OCI-LY3 (cell line): ENCODE data around the gene LIMS4.
"Not testable (repeated sequence)": the region's sequence is repeated elsewhere in the genome, so short reads cannot be mapped to it uniquely, and the experiment has no call there.

Experiments used
- H2AFZ ChIP-seq: fragments of 200-600, 300-600 bp; shearing (Covaris generic); 2 replicates; pipeline ENCODE4 v1.6.0; 2014; ENCODE audit warnings: antibody characterized with exemption, low read depth, low read length
- H3K27ac ChIP-seq: fragments of 200-600, 300-600 bp; sonication (generic); 2 replicates; pipeline ENCODE4 v1.5.1; 2014; ENCODE audit warnings: mild to moderate bottlenecking, low read length, moderate library complexity, mixed read lengths
- H3K27me3 ChIP-seq: fragments of 200-600, 300-600 bp; sonication (generic); 2 replicates; pipeline ENCODE4 v1.6.1; 2014; ENCODE audit warnings: low read depth, low read length, mixed read lengths
- H3K36me3 ChIP-seq: fragments of 200-600, 300-600 bp; sonication (generic); replicated peaks from 2 replicates; pipeline ENCODE3; 2014; ENCODE audit warnings: low read depth, low read length, mixed read lengths
- H3K4me1 ChIP-seq: fragments of 300-600, 200-600 bp; sonication (generic); 2 replicates; pipeline ENCODE4 v1.6.1; 2014; ENCODE audit warnings: low read length, mixed read lengths
- H3K4me2 ChIP-seq: fragments of 200-600, 300-600 bp; sonication (generic); 2 replicates; pipeline ENCODE4 v1.6.1; 2014; ENCODE audit warnings: low read length, mixed read lengths
- H3K4me3 ChIP-seq: fragments of 300-600, 200-600 bp; sonication (generic); 2 replicates; pipeline ENCODE4 v1.5.1; 2014; ENCODE audit warnings: antibody characterized with exemption, mild to moderate bottlenecking, low read length, moderate library complexity
- H3K79me2 ChIP-seq: fragments of 300-600, 200-600 bp; shearing (Covaris generic); 2 replicates; pipeline ENCODE4 v1.6.1; 2014; ENCODE audit warnings: mild to moderate bottlenecking, low read length, mixed read lengths
- H3K9ac ChIP-seq: fragments of 300-600, 200-600 bp; shearing (Covaris generic); 2 replicates; pipeline ENCODE4 v1.6.0; 2014; ENCODE audit warnings: mild to moderate bottlenecking, low read length, moderate library complexity
- H3K9me3 ChIP-seq: fragments of 200-600, 300-600 bp; shearing (Covaris generic); 2 replicates; pipeline ENCODE4 v1.6.1; 2014; ENCODE audit warnings: low read length, mixed read lengths; ENCODE audit not compliant: insufficient read depth
- H4K20me1 ChIP-seq: fragments of 200-600, 300-600 bp; sonication (generic); 2 replicates; pipeline ENCODE4 v1.6.1; 2016; ENCODE audit warnings: low read length, mixed read lengths; ENCODE audit not compliant: insufficient read depth

The LIMS4 gene

DNA sequence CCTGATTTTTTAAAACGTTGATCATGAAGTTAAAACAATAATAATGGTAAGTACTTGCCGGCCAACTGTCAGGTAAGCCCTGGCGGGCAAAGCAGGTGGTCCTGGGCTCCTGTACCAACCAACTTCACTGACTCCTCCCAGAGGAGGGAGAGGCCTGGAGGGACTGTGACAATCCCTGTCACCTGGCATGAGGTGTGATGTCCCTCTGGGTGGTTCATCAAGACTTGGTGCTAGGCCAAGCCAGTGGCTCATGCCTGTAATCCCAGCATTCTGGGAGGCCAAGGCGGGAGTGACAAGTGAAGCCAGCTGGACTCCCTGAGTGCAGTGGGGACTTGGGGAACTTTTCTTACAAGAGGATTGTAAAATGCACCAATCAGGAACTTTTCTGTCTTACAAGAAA lies 48.2 kb downstream of the LIMS4 start:
- not testable (repeated sequence) for H3K9me3 ChIP-seq, H4K20me1 ChIP-seq, H3K9ac ChIP-seq, H3K27ac ChIP-seq, H2AFZ ChIP-seq, H3K27me3 ChIP-seq, H3K4me2 ChIP-seq, H3K4me1 ChIP-seq, H3K4me3 ChIP-seq, H3K36me3 ChIP-seq, H3K79me2 ChIP-seq

DNA sequence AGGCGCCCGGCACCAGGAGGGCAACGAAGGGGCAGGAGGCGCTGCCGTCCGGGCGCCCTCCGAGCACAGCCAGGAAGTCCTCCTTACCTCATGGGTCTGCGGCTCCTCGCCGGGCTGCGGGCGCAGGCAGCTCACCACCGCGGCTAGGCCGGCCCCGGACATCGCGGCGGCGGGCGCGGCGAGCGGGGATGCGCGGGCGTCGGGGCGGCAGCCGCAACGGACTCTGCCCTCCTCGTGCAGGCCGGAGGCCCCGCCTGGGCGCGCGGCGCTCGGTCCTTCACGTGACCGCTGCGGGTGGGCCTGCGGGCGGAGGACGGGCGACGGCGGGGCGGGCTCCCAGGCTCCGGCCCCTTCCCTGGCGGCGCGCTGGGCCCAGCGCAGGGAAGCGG lies 49.0 kb downstream of the LIMS4 start:
- not testable (repeated sequence) for H3K27ac ChIP-seq, H3K9ac ChIP-seq, H3K27me3 ChIP-seq, H4K20me1 ChIP-seq, H3K9me3 ChIP-seq, H3K36me3 ChIP-seq, H3K79me2 ChIP-seq, H3K4me1 ChIP-seq, H3K4me3 ChIP-seq, H2AFZ ChIP-seq, H3K4me2 ChIP-seq

DNA sequence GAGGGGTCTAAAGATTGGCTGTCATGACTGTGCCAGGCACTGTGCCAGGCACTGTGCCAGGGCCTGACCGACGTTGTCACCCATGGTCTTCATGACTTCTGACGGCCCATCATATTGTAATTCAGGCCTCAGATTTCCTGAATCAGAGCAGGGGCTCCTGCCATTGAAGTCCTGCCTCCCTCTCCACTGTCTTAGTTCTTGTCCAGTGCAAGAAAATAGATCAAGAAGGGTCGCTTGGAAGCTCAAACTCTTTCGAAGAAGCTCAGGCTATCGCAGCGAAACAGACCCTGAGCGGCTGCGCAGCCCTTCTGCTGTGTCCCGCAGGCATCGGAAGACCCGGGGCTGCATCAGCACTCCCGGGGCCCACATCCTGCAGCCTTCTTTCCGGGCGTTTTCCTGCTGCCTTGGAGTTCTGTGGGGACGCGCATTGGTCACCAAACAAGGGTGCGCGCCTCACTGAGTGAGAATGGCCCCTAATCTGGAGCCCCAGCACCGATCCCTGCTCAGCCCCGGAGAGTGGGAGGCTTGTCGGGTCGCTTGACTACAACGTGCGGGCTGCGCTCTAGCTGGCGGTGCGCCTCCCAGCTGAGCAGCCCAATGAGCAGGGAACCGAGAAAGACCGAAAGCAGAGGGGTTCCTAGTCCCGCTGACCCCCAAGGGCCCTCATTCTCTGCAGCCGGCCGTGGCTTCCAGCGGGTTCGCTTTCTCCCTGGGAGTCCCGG lies 49.6 kb downstream of the LIMS4 start:
- H3K9me3 ChIP-seq, H4K20me1 ChIP-seq, H3K27ac ChIP-seq, H3K4me1 ChIP-seq, H3K4me2 ChIP-seq, H3K79me2 ChIP-seq, H3K4me3 ChIP-seq, H3K9ac ChIP-seq, H2AFZ ChIP-seq, H3K27me3 ChIP-seq, H3K36me3 ChIP-seq: not testable (repeated sequence)

DNA sequence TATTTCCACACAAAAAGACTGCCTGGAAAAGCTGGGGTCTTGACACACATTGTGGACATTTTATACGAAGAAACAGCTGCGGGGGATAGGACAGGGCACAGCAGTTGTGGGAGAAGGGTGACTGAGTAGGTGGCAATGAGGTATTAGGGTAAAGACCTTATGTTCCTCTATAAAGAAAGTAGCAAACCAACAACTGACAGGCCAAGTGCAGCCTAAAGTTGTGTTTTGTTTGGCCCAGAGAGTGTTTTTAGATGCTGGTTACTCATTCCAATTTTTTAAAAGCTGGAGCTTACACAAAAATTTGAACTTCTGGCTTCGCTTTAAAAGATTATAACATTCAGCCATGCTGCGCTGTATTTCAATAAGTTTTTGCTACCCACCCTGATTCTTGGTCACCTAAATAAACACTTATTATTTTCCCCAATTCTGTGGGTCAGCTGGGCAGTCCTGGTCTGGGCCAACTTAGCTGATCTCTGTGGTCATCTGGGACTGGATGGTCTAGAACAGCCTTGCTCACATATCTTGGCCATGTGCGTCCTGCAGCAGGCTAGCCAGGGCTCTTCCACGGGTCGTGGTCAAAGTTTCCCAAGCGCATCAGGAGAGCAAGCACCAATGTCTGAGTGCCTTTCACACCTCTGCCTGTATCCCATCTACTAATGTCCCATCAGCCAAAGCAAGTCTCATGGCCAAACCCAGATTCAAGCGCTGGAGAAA lies 51.8 kb downstream of the LIMS4 start:
- not testable (repeated sequence) for H3K27me3 ChIP-seq, H3K4me2 ChIP-seq, H3K27ac ChIP-seq, H3K79me2 ChIP-seq, H4K20me1 ChIP-seq, H3K9me3 ChIP-seq, H3K36me3 ChIP-seq, H2AFZ ChIP-seq, H3K9ac ChIP-seq, H3K4me1 ChIP-seq, H3K4me3 ChIP-seq

DNA sequence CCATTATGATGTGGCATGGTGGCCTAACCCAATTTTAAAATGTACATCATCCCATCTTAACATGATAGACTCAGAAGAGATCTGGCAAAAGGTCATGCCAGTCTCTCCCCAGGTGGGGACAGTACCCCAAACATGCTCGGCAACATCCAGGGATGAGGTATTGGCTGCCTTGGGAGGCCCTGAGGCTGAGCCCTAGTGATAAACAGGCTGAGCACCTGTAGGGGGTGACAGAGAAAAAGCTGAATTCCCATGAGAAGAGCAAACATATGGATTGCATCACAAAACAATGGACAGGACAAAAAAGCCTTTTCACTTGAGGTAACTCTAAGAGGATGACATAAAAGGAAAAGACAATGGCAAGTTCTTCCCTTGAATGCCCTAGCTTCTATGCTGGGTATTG lies 65.5 kb downstream of the LIMS4 start:
- H3K4me1 ChIP-seq, H3K36me3 ChIP-seq, H3K9ac ChIP-seq, H3K27me3 ChIP-seq, H3K4me2 ChIP-seq, H3K9me3 ChIP-seq, H2AFZ ChIP-seq, H3K27ac ChIP-seq, H3K4me3 ChIP-seq, H3K79me2 ChIP-seq, H4K20me1 ChIP-seq: not testable (repeated sequence)

DNA sequence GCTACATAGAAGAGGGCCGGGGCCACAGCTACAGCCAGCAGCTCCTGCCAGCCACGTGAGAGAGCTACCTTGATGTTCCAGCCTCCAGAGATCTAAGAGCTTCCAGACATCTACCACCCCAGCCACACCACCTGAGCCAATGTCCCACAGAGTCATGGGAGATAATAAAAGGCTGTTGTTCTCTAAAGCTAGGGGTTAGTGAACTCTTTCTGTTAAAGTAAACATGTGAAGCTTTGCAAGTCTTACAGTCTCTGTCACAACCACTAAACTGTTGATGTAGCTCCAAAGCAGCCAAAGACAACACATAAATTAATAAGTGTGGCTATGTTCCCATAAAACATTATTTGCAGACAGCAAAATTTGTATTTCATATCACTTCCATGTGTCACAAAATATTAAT lies 67.6 kb downstream of the LIMS4 start:
- H3K79me2 ChIP-seq, H3K27me3 ChIP-seq, H3K27ac ChIP-seq, H3K9me3 ChIP-seq, H3K36me3 ChIP-seq, H3K4me1 ChIP-seq, H3K9ac ChIP-seq, H3K4me2 ChIP-seq, H3K4me3 ChIP-seq, H4K20me1 ChIP-seq, H2AFZ ChIP-seq: not testable (repeated sequence)

DNA sequence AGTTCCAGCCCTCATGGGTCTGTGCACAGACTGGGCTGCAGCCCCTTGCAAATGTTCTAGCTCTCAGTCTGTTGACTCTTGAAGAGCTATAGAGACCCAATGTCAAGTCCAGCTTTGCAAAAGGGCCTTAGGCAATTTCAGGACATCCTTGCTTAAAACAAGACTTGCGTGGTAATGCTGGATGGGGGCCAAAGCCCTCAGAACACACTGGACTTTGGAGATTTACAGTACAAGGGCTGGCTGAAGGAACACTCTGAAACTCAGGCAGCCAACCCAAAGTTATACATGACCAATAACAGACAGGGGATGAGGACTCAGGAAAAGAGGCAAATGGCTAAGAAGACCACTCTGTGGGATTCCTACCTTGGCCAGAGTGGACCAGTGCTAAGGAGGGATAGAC lies 68.4 kb downstream of the LIMS4 start:
- H3K4me2 ChIP-seq, H3K4me3 ChIP-seq, H3K27me3 ChIP-seq, H3K9ac ChIP-seq, H3K36me3 ChIP-seq, H3K4me1 ChIP-seq, H3K79me2 ChIP-seq, H4K20me1 ChIP-seq, H3K9me3 ChIP-seq, H3K27ac ChIP-seq, H2AFZ ChIP-seq: not testable (repeated sequence)

DNA sequence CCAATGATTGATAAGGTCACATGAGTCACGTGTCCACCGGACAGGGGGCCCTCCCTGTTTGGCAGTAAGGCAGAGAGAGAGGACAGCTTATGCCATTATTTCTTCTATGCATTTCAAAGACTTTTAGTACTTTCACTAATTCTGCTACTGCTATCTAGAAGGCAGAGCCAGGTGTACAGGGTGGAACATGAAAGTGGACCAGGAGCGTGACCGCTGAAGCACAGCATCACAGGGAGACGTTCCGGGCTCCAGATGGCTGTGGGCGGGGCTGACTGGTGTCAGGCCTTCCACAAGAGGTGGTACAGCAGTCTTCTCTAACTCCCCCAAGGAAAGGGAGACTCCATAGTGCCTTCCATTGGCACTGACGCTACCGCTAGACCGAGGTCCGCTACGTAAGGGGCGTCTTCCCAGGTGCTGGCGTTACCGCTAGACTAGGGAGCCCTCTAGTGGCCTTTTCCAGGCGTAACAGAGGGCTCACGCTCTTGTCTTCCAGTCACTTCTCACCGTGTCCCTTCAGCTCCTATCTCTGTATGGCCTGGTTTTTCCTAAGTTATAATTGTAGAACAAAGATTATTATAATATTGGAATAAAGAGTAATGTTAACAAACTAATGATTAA lies 71.5 kb downstream of the LIMS4 start:
- not testable (repeated sequence) for H4K20me1 ChIP-seq

DNA sequence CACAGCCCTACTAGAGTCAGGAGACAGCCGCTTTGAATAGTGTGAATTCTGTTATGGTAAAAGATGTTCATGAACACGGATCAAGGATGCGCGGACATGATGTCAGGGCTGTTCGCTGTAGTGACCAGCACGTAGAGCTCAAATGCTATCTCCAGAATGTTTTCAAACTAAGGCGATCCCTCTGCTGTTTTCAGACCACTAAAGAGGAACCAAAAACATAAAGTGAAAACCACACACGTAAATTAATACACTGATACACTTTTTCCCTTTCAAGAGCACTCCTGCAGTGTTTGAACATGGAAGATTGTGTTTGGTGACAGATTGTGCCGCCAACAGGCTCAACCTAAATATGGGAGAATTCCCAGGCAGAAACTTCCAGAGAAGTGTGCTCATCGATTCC lies 73.2 kb downstream of the LIMS4 start:
- H3K4me2 ChIP-seq, H4K20me1 ChIP-seq, H2AFZ ChIP-seq, H3K9me3 ChIP-seq, H3K27me3 ChIP-seq, H3K36me3 ChIP-seq, H3K4me3 ChIP-seq, H3K4me1 ChIP-seq, H3K9ac ChIP-seq, H3K27ac ChIP-seq, H3K79me2 ChIP-seq: not testable (repeated sequence)

More for the DNA sequence above, 71.5 kb downstream of the LIMS4 start:
- not testable (repeated sequence) for H3K9me3 ChIP-seq, H3K27me3 ChIP-seq, H3K27ac ChIP-seq, H2AFZ ChIP-seq, H3K4me3 ChIP-seq, H3K4me2 ChIP-seq, H3K4me1 ChIP-seq, H3K36me3 ChIP-seq, H3K9ac ChIP-seq, H3K79me2 ChIP-seq
